Glutamatergic neuron (in vitro differentiated cells): Measurements from ENCODE around the gene NARF. TPM values are rescaled to one million over a fixed set of nuclear protein-coding genes. Genes with fewer than 3 reads are reported as not detected.
"Not testable (repeated sequence)": the region's sequence is repeated elsewhere in the genome, so short reads cannot be mapped to it uniquely, and the experiment has no call there.

ENCODE experiments used
- DNase-seq: peaks from one replicate; pipeline ENCODE4 v3.0.0; 2022
- H3K27ac Mint-ChIP-seq: one replicate; pipeline ENCODE4 v1.8.0; 2020; ENCODE audit warnings: mild to moderate bottlenecking, mixed read lengths, inconsistent platforms; ENCODE audit not compliant: unreplicated experiment
- H3K27me3 Mint-ChIP-seq: one replicate; pipeline ENCODE4 v1.8.0; 2020; ENCODE audit warnings: mild to moderate bottlenecking, moderate library complexity, mixed read lengths, inconsistent platforms; ENCODE audit not compliant: unreplicated experiment
- H3K36me3 Mint-ChIP-seq: one replicate; pipeline ENCODE4 v1.8.0; 2020; ENCODE audit warnings: mild to moderate bottlenecking, mixed read lengths, inconsistent platforms; ENCODE audit not compliant: unreplicated experiment
- H3K4me1 Mint-ChIP-seq: one replicate; pipeline ENCODE4 v1.8.0; 2020; ENCODE audit warnings: mild to moderate bottlenecking, low read depth, mixed read lengths, inconsistent platforms; ENCODE audit not compliant: unreplicated experiment
- H3K4me3 Mint-ChIP-seq: one replicate; pipeline ENCODE4 v1.8.0; 2020; ENCODE audit warnings: mild to moderate bottlenecking, mixed read lengths, inconsistent platforms; ENCODE audit not compliant: unreplicated experiment
- H3K9me3 Mint-ChIP-seq: one replicate; pipeline ENCODE4 v1.8.0; 2020; ENCODE audit warnings: mild to moderate bottlenecking, moderate library complexity, mixed read lengths, inconsistent platforms; ENCODE audit not compliant: unreplicated experiment
- CTCF ChIP-seq: fragments of 200-600 bp; sonication (generic); IDR thresholded peaks from one replicate; pipeline ENCODE4 v1.5.0; 2021; ENCODE audit not compliant: partially characterized antibody, unreplicated experiment
- total RNA-seq: library from RNA; stranded (reverse); fragmentation: NEBNext Ultra II Directional; extraction: Animal tissue kit (Norgen Biotek cat#: 25700); gene quantifications from one replicate; pipeline ENCODE4 v1.2.1, GENCODE V29; 2021; ENCODE audit not compliant: unreplicated experiment

Gene NARF
- total RNA-seq, 1 donor from 2014 or later = 177 TPM

- Mint-ChIP-seq H3K4me1 (peaks cover 38% of the 10 kb centered on the region), H3K9me3 (no peaks in the 10 kb centered on the region), H3K27me3 (no peaks in the 10 kb centered on the region), H3K36me3 (no peaks in the 10 kb centered on the region), H3K4me3 (peak overlapping the region; percentile 5), H3K27ac (peak overlapping the region; percentile 42)
- DNase-seq = peak; percentile 39
- no peak for TF ChIP-seq CTCF
These were observed 75.9 kb downstream of the NARF start for GRCh38 chr17:82534401-82534812.

- peaks cover 29% of the 10 kb centered on the region for H3K4me1 Mint-ChIP-seq
- peaks cover 3% of the 10 kb centered on the region for H3K9me3 Mint-ChIP-seq
- no peak for TF ChIP-seq CTCF
- no peaks in the 10 kb centered on the region for H3K36me3 Mint-ChIP-seq
- H3K27me3 Mint-ChIP-seq = no peaks in the 10 kb centered on the region
- H3K4me3 Mint-ChIP-seq = no peak overlapping the region
- no peak for DNase-seq
- H3K27ac Mint-ChIP-seq = peak overlapping the region; percentile 69
These were observed 78.1 kb downstream of the NARF start for GRCh38 chr17:82536512-82537201.

DNA sequence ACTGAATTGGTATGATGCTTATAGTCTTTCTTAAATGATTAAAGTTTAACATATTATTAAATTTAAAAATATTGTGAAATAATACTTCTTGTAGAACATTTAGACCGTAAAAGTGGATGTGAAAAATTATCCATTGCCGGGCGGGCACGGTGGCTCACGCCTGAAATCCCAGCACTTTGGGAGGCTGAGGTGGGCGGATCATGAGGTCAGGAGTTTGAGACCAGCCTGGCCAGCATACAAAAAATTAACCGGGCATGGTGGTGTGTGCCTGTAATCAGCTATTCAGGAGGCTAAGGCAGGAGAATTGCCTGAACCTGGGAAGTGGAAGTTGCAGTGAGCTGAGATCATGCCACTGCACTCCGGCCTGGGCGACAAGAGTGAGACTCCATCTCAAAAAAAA, 78.7 kb downstream of the NARF start:
- H3K36me3 Mint-ChIP-seq, H3K27me3 Mint-ChIP-seq, H3K4me3 Mint-ChIP-seq, H3K27ac Mint-ChIP-seq, DNase-seq, H3K9me3 Mint-ChIP-seq: not testable (repeated sequence)
- peaks cover 29% of the 10 kb centered on the region for H3K4me1 Mint-ChIP-seq

GRCh38 chr17:82539076-82539475, 80.5 kb downstream of the NARF start:
- H3K9me3 Mint-ChIP-seq, H3K27ac Mint-ChIP-seq, H3K27me3 Mint-ChIP-seq, H3K36me3 Mint-ChIP-seq, DNase-seq, H3K4me3 Mint-ChIP-seq: not testable (repeated sequence)
- peaks cover 23% of the 10 kb centered on the region for H3K4me1 Mint-ChIP-seq

Other genes with a start within 250 kb of the NARF start
- gene CCDC57, start 245.9 kb upstream of the NARF start, total RNA-seq = 40.7 TPM
- gene SLC16A3, start 229.7 kb upstream of the NARF start, total RNA-seq = 15.6 TPM
- gene CSNK1D, start 185.0 kb upstream of the NARF start, total RNA-seq = 211 TPM
- gene CD7, start 141.1 kb upstream of the NARF start, total RNA-seq = 0.27 TPM
- gene SECTM1, start 125.0 kb upstream of the NARF start, total RNA-seq = 0.29 TPM
- gene TEX19, start 99.5 kb upstream of the NARF start, total RNA-seq = not detected
- 7.2 TPM for gene UTS2R, start 87.0 kb upstream of the NARF start, total RNA-seq
- 58.7 TPM for gene HEXD, start 40.4 kb upstream of the NARF start, total RNA-seq
- 23.0 TPM for gene OGFOD3, start 40.2 kb upstream of the NARF start, total RNA-seq
- gene CYBC1, start 8.0 kb upstream of the NARF start, total RNA-seq = 134 TPM
- gene FOXK2, start 61.0 kb downstream of the NARF start, total RNA-seq = 95.7 TPM
- gene WDR45B, start 189.7 kb downstream of the NARF start, total RNA-seq = 60.4 TPM
- 14.6 TPM for gene RAB40B, start 240.0 kb downstream of the NARF start, total RNA-seq